AG10803 (cell line): ENCODE measurements around the gene ZFP36L1.
A peak's percentile ranks its signal among the peaks of the same experiment; 100 is the strongest.

Source experiments
- DNase-seq: peaks from one replicate; pipeline ENCODE4 v3.0.0; 2010; ENCODE audit warnings: low read depth
- H3K4me3 ChIP-seq: 2 replicates; pipeline ENCODE4 v1.5.1; 2011; ENCODE audit warnings: mild to moderate bottlenecking, low read length, control low read depth
- CTCF ChIP-seq: conservative IDR thresholded peaks from 2 replicates; pipeline ENCODE4 v1.5.1; 2011; ENCODE audit warnings: mild to moderate bottlenecking, low read length, control low read depth, inconsistent platforms

Gene ZFP36L1

GRCh38 chr14:68806526-68807147, 13.8 kb upstream of the ZFP36L1 start:
- no peak for DNase-seq
- TF ChIP-seq CTCF, result no peak
- no peak overlapping the region for H3K4me3 ChIP-seq

GRCh38 chr14:68805414-68805813, 12.5 kb upstream of the ZFP36L1 start:
- TF ChIP-seq CTCF, result no peak
- no peak overlapping the region for H3K4me3 ChIP-seq
- no peak for DNase-seq

DNA sequence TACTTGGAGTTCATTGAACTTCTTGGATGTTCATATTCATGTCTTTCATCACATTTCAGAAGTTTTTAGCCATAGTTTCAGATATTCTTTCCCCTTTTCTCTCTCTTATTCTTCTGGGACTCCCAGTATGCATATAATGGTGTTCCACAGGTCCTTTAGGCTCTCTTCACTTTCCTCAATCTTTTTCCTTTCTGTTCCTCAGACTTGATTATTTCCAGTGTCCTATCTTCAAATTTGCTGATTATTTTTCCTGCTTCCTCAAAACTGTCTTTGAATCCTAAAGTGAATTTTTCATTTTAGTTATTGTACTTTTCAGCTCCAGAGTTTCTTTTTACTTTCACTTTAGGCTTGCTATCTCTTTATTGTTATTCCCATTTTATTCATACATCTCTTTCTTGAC, 8.8 kb upstream of the ZFP36L1 start:
- TF ChIP-seq CTCF, result no peak

DNA sequence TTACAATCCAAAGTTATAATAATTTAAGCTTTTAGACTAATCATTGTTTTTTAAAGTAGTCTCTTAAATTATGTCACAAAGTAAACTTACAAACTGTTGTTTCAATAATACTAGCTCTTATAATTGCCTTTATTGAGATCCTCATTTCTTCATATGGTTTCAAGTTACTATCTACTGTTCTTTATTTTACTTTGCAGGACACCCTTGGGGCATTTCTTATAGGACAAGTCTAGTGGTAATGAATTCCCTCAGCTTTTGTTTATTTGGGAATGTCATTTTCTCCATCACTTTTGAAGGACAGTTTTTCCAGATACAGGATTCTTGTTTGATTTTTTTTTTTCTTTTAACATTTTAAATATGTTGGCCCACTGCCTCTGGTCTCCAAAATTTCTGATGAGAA, 8.1 kb upstream of the ZFP36L1 start:
- no peak for DNase-seq
- no peak overlapping the region for H3K4me3 ChIP-seq
- no peak for TF ChIP-seq CTCF

More for the DNA sequence above, 8.8 kb upstream of the ZFP36L1 start:
- DNase-seq, result no peak
- H3K4me3 ChIP-seq, result no peak overlapping the region

DNA sequence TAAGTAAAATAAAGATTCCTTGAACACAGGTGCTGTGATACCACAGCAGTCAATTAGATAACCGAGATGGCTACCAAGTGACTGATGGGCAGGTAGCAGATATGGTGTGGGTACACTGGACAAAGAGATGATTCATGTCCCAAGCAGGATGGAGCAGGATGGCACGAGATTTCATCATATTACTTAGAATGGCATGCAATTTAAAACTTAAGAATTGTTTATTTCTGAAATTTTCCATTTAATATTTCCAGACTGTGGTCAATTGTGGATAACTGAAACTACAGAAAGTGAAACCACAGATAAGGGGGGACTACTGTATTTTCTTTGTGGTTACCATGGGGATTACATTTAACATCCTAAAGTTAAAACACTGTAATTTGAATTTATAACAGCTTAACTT, 7.5 kb upstream of the ZFP36L1 start:
- peak; percentile 58 for DNase-seq
- H3K4me3 ChIP-seq, result no peak overlapping the region
- TF ChIP-seq CTCF, result no peak

DNA sequence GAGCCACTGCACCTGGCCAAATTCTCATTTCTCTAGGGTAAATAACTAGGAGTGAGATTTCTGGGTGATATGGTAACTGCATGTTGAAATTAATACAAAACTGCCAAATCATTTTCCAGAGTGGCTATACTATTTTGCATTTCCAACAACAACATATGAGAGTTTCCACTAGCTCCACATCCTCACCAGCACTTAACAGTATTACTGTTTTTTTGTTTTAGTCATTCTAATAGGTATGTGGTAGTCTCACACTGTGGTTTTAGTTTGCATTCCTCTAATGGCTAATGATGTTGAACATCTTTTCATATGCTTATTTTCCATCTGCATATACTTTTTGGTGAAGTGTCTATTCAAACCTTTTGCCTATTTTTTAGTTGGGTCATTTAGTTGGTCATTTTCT, 5.8 kb upstream of the ZFP36L1 start:
- TF ChIP-seq CTCF, result no peak
- H3K4me3 ChIP-seq, result no peak overlapping the region
- no peak for DNase-seq

GRCh38 chr14:68797121-68797670, 4.3 kb upstream of the ZFP36L1 start:
- no peak overlapping the region for H3K4me3 ChIP-seq
- no peak for TF ChIP-seq CTCF
- no peak for DNase-seq
